GM12891 (cell line): ENCODE data around the gene NGEF.

Experiments
- DNase-seq: peaks from one replicate; pipeline ENCODE4 v3.0.0; 2011; ENCODE audit warnings: low spot score; ENCODE audit not compliant: insufficient read length
- FAIRE-seq: peaks from 2 replicates; lab custom pipeline; 2011; peaks lifted over from hg19 to GRCh38; lab: Jason Lieb, UNC
- PAX5 ChIP-seq: IDR thresholded peaks from 2 replicates; pipeline ENCODE4 v1.6.1; 2011; ENCODE audit warnings: low read length, moderate library complexity, mild to moderate bottlenecking; ENCODE audit not compliant: insufficient read depth, severe bottlenecking
- POLR2A ChIP-seq: IDR thresholded peaks from 2 replicates; pipeline ENCODE4 v1.6.1; 2011; ENCODE audit warnings: low read depth, low read length, control low read depth
- POLR2AphosphoS5 ChIP-seq: IDR thresholded peaks from 2 replicates; pipeline ENCODE4 v1.6.1; 2011; ENCODE audit warnings: low read depth, low read length, control low read depth
- POU2F2 ChIP-seq: IDR thresholded peaks from 2 replicates; pipeline ENCODE4 v1.6.1; 2011; ENCODE audit warnings: low read depth, mild to moderate bottlenecking, control low read depth, low read length, moderate library complexity
- SPI1 ChIP-seq: IDR thresholded peaks from 2 replicates; pipeline ENCODE4 v1.6.1; 2011; ENCODE audit warnings: low read depth, low read length, control low read depth
- TAF1 ChIP-seq: IDR thresholded peaks from 2 replicates; pipeline ENCODE4 v1.6.1; 2011; ENCODE audit warnings: low read depth, low read length, control low read depth

Gene NGEF

GRCh38 chr2:232955856-232956255 lies 57.2 kb downstream of the NGEF start:
- peak; percentile 79 for FAIRE-seq
- no peak for DNase-seq
- TF ChIP-seq TAF1 (no peak), SPI1 (peak; percentile 92), PAX5 (no peak)

GRCh38 chr2:232954691-232955090 lies 58.4 kb downstream of the NGEF start:
- DNase-seq (no peak), FAIRE-seq (peak; percentile 72)
- no peak for TF ChIP-seq PAX5
- no peak for TF ChIP-seq SPI1
- no peak for TF ChIP-seq POLR2AphosphoS5

- TF ChIP-seq POLR2AphosphoS5 (no peak), TAF1 (no peak), SPI1 (no peak), POLR2A (no peak), PAX5 (no peak), POU2F2 (no peak)
- no peak for FAIRE-seq
- no peak for DNase-seq
Measured at GRCh38 chr2:232951891-232952290, 61.2 kb downstream of the NGEF start.

GRCh38 chr2:232951181-232951580 lies 61.9 kb downstream of the NGEF start:
- no peak for FAIRE-seq
- no peak for TF ChIP-seq POU2F2
- TF ChIP-seq TAF1 = no peak
- no peak for TF ChIP-seq POLR2AphosphoS5
- no peak for TF ChIP-seq PAX5
- no peak for TF ChIP-seq SPI1

GRCh38 chr2:232950751-232951150 lies 62.3 kb downstream of the NGEF start:
- no peak for FAIRE-seq
- no peak for DNase-seq
- TF ChIP-seq SPI1 = no peak
- no peak for TF ChIP-seq POLR2AphosphoS5
- TF ChIP-seq POU2F2 = no peak
- no peak for TF ChIP-seq TAF1
- TF ChIP-seq POLR2A = no peak
- no peak for TF ChIP-seq PAX5

More at GRCh38 chr2:232951181-232951580, 61.9 kb downstream of the NGEF start:
- no peak for DNase-seq

GRCh38 chr2:232949016-232949415 lies 64.0 kb downstream of the NGEF start:
- no peak for DNase-seq
- no peak for FAIRE-seq
- TF ChIP-seq POU2F2 = no peak
- no peak for TF ChIP-seq TAF1
- TF ChIP-seq POLR2AphosphoS5 = no peak
- TF ChIP-seq SPI1 = no peak
- TF ChIP-seq POLR2A = no peak
- no peak for TF ChIP-seq PAX5

- no peak for TF ChIP-seq TAF1
- no peak for TF ChIP-seq POU2F2
- TF ChIP-seq SPI1 = no peak
- TF ChIP-seq POLR2AphosphoS5 = no peak
- TF ChIP-seq POLR2A = no peak
- no peak for TF ChIP-seq PAX5
- FAIRE-seq (no peak), DNase-seq (no peak)
Measured at GRCh38 chr2:232942831-232943230, 70.2 kb downstream of the NGEF start.

- peak; percentile 69 for FAIRE-seq
- TF ChIP-seq POLR2AphosphoS5 = no peak
- TF ChIP-seq PAX5 = no peak
- no peak for TF ChIP-seq TAF1
- no peak for DNase-seq
Measured at GRCh38 chr2:232941912-232942594, 71.0 kb downstream of the NGEF start.

GRCh38 chr2:232941400-232941799 lies 71.7 kb downstream of the NGEF start:
- FAIRE-seq (no peak), DNase-seq (no peak)
- TF ChIP-seq TAF1 = no peak
- TF ChIP-seq SPI1 = no peak
- TF ChIP-seq POLR2AphosphoS5 = no peak
- no peak for TF ChIP-seq POLR2A

- no peak for DNase-seq
- no peak for FAIRE-seq
- no peak for TF ChIP-seq PAX5
- no peak for TF ChIP-seq POLR2A
- no peak for TF ChIP-seq POU2F2
- TF ChIP-seq TAF1 = no peak
- no peak for TF ChIP-seq POLR2AphosphoS5
- no peak for TF ChIP-seq SPI1
Measured at GRCh38 chr2:232940724-232941123, 72.3 kb downstream of the NGEF start.
